ENCODE data around the gene NCK2. TPM values are rescaled to one million over a fixed set of nuclear protein-coding genes. Genes with fewer than 3 reads are reported as not detected.

Gene NCK2
- total RNA-seq, 1 experiment from 2014 or later: 49.2 TPM

DNA sequence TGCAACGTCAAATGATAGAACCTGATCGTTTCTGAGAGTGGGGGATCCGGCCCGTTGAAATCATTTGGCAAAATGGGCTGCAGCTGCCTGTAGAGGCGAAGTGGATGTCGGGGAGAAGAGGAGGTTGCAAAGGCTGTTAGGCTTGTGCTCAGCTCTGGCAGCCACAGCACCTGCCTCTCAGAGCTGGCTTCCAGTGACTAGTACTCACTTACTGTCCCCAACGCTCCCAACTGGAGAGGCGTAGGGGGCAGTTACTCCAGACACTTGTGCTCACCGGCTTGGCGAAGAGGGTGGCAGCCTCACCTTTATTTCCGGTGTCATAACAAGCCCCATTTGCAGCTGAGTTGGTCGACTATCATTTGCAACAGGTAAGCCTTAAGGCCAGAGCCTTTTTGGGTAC, 37.9 kb downstream of the NCK2 start:
- peaks cover 10% of the 10 kb centered on the region; the same call in 1 of the 2 replicates for H3K79me2 ChIP-seq (ENCODE audit: insufficient read depth, low read length)
- no peaks in the 10 kb centered on the region; the same call in 1 of the 2 replicates for H3K4me1 ChIP-seq (ENCODE audit: insufficient read depth, low read length)
- H3K4me2 ChIP-seq (ENCODE audit: insufficient read depth, insufficient read length, low read length): no peak overlapping the region
- no peak overlapping the region for H3K23ac ChIP-seq (ENCODE audit: insufficient read length, low read depth, low read length)
- H2AK5ac ChIP-seq (ENCODE audit: insufficient read length, low read length): no peak overlapping the region
- H3K18ac ChIP-seq (ENCODE audit: insufficient read length, low read depth, low read length): no peak overlapping the region
- H3K79me1 ChIP-seq (ENCODE audit: insufficient read depth, low read depth, low read length, poor library complexity, severe bottlenecking): peaks cover 15% of the 10 kb centered on the region
- H2BK15ac ChIP-seq (ENCODE audit: low read depth, low read length): no peak overlapping the region
- peaks cover 0 to 7% (median 0%) of the 10 kb centered on the region in 3 experiments; a peak in 5 of 7 replicates for H3K36me3 Mint-ChIP-seq (ENCODE audit: insufficient read depth in 1 of 3, low read depth in 3 of 3)
- H2BK5ac ChIP-seq (ENCODE audit: insufficient read length, low read length): no peak overlapping the region
- no peak overlapping the region for H4K8ac ChIP-seq (replicated peaks; ENCODE audit: insufficient read length, low read depth, low read length)
- no peak overlapping the region for H3K56ac ChIP-seq (ENCODE audit: insufficient read length, low read depth, low read length)
- H3K4me3 Mint-ChIP-seq: no peak overlapping the region
- H3K9me3 ChIP-seq (ENCODE audit: control insufficient read depth, low read depth, low read length): no peaks in the 10 kb centered on the region
- no peak overlapping the region for H2BK12ac ChIP-seq (ENCODE audit: insufficient read length, low read depth, low read length)
- no peak overlapping the region for H3T11ph ChIP-seq (ENCODE audit: low read length)
- peaks cover 62 to 66% of the 10 kb centered on the region in 2 experiments for H3K4me1 Mint-ChIP-seq
- no peaks in the 10 kb centered on the region for H4K20me1 ChIP-seq (ENCODE audit: control insufficient read depth, insufficient read depth, insufficient read length)
- H3K27me3 Mint-ChIP-seq (ENCODE audit: low read depth): no peaks in the 10 kb centered on the region
- no peaks in the 10 kb centered on the region for H3K27me3 ChIP-seq (ENCODE audit: insufficient read depth, low read length)
- no peak overlapping the region for H3K14ac ChIP-seq (ENCODE audit: insufficient read depth, low read length)
- no peak overlapping the region for H2AFZ ChIP-seq (ENCODE audit: low read length)
- no peak for DNase-seq
- peak overlapping the region in 1 of 3 experiments; percentile 3; a peak in 1 of 7 replicates for H3K27ac Mint-ChIP-seq
- no peak overlapping the region for H2BK120ac ChIP-seq (ENCODE audit: low read depth, low read length, poor library complexity, severe bottlenecking)
- H3K9ac ChIP-seq (ENCODE audit: extremely low read depth, insufficient read length, low read length): no peak overlapping the region
- H3K9me3 Mint-ChIP-seq: no peaks in the 10 kb centered on the region
- H4K5ac ChIP-seq (ENCODE audit: insufficient read length, low read depth, low read length): no peak overlapping the region
- WGBS (ENCODE audit: extremely low coverage, insufficient read length, low lambda C conversion rate): no CpG with 5 or more reads among the region's 12 CpGs
- no peak overlapping the region for H4K91ac ChIP-seq (ENCODE audit: insufficient read length, low read depth, low read length)
- no peak overlapping the region for H3K27ac ChIP-seq (ENCODE audit: insufficient read length, low read depth, low read length)
- H2BK20ac ChIP-seq (ENCODE audit: low read depth, low read length, poor library complexity, severe bottlenecking): no peak overlapping the region
- peaks cover 2% of the 10 kb centered on the region for H3K23me2 ChIP-seq (ENCODE audit: insufficient read length, low read depth, low read length, poor library complexity, severe bottlenecking)
- H3K4ac ChIP-seq (ENCODE audit: low read depth, low read length): no peak overlapping the region
- TF ChIP-seq, protein P1, sequence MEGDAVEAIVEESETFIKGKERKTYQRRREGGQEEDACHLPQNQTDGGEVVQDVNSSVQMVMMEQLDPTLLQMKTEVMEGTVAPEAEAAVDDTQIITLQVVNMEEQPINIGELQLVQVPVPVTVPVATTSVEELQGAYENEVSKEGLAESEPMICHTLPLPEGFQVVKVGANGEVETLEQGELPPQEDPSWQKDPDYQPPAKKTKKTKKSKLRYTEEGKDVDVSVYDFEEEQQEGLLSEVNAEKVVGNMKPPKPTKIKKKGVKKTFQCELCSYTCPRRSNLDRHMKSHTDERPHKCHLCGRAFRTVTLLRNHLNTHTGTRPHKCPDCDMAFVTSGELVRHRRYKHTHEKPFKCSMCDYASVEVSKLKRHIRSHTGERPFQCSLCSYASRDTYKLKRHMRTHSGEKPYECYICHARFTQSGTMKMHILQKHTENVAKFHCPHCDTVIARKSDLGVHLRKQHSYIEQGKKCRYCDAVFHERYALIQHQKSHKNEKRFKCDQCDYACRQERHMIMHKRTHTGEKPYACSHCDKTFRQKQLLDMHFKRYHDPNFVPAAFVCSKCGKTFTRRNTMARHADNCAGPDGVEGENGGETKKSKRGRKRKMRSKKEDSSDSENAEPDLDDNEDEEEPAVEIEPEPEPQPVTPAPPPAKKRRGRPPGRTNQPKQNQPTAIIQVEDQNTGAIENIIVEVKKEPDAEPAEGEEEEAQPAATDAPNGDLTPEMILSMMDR (conservative IDR thresholded peaks at IDR 0.05): no peak
